CD4-positive, alpha-beta T cell (primary cell): Measurements from ENCODE around the gene N4BP2L1. TPM values are rescaled to one million over a fixed set of nuclear protein-coding genes. Genes with fewer than 3 reads are reported as not detected.

ENCODE experiments used
- ATAC-seq: fragments of 200-7000 bp; cut with Tn5 transposase; one replicate; pipeline ENCODE4 v1.10.0; 2022; ENCODE audit warnings: mild to moderate bottlenecking; ENCODE audit not compliant: poor library complexity
- CTCF ChIA-PET: fragments of 350-600 bp; sonication (Branson Sonifier 250); formaldehyde crosslinking; loops from one replicate; lab custom pipeline; 2021; ENCODE audit warnings: antibody characterized with exemption, inconsistent platforms; lab: Charles Lee
- POLR2A ChIA-PET: fragments of 350-600 bp; sonication (Branson Sonifier 250); formaldehyde crosslinking; loops from one replicate; lab custom pipeline; 2021; ENCODE audit warnings: antibody characterized with exemption, inconsistent platforms; lab: Charles Lee
- DNase-seq, 14 experiments: peaks; one replicate each; pipeline ENCODE4 v3.0.0-alpha.2; 2013 to 2020; ENCODE audit warnings: mixed read lengths in 2 of 14
- H3K27ac ChIP-seq, 2 donors: one replicate each; pipeline versions ENCODE4 v1.5.1 to v1.7.0; 2013; ENCODE audit warnings: low read length in 2 of 2, low read depth in 1 of 2, mild to moderate bottlenecking in 1 of 2
- H3K27me3 ChIP-seq, 2 experiments: 1 replicate in 1 of 2; 2 replicates in 1 of 2; pipeline versions ENCODE4 v1.6.1 to v1.7.0; 2013; ENCODE audit warnings: low read length in 2 of 2, control low read depth in 1 of 2, mild to moderate bottlenecking in 1 of 2, moderate library complexity in 1 of 2; ENCODE audit not compliant: insufficient read depth in 2 of 2, control insufficient read depth in 1 of 2
- H3K36me3 ChIP-seq: one replicate; pipeline ENCODE4 v1.6.1; 2013; ENCODE audit warnings: low read length, control low read depth; ENCODE audit not compliant: insufficient read depth
- H3K4me1 ChIP-seq: one replicate; pipeline ENCODE4 v1.6.1; 2013; ENCODE audit warnings: low read length, control low read depth; ENCODE audit not compliant: insufficient read depth
- H3K4me3 ChIP-seq: one replicate; pipeline ENCODE4 v1.5.1; 2013; ENCODE audit warnings: mild to moderate bottlenecking, low read length, moderate library complexity
- H3K9me3 ChIP-seq, 2 experiments: 1 replicate in 1 of 2; 2 replicates in 1 of 2; pipeline versions ENCODE4 v1.6.1 to v1.7.0; 2013; ENCODE audit warnings: low read length in 2 of 2, mild to moderate bottlenecking in 2 of 2, control low read depth in 1 of 2, moderate library complexity in 1 of 2; ENCODE audit not compliant: control insufficient read depth in 1 of 2, insufficient read depth in 1 of 2
- H3K27ac Mint-ChIP-seq: one replicate; pipeline ENCODE4 v1.8.0; 2020; ENCODE audit warnings: mixed read lengths
- H3K27me3 Mint-ChIP-seq: one replicate; pipeline ENCODE4 v1.8.0; 2021; ENCODE audit warnings: mixed read lengths
- H3K36me3 Mint-ChIP-seq: one replicate; pipeline ENCODE4 v1.8.0; 2021; ENCODE audit warnings: low read depth, mixed read lengths
- H3K4me1 Mint-ChIP-seq: one replicate; pipeline ENCODE4 v1.8.0; 2021; ENCODE audit warnings: low read depth, mixed read lengths
- H3K4me3 Mint-ChIP-seq: one replicate; pipeline ENCODE4 v1.8.0; 2020; ENCODE audit warnings: mild to moderate bottlenecking, mixed read lengths
- H3K9me3 Mint-ChIP-seq: one replicate; pipeline ENCODE4 v1.8.0; 2020; ENCODE audit warnings: mixed read lengths
- CTCF ChIP-seq: fragments of 200-600 bp; IDR thresholded peaks from one replicate; pipeline ENCODE4 v1.8.0; 2022; ENCODE audit warnings: antibody characterized with exemption, mild to moderate bottlenecking
- intact Hi-C, 2 experiments: fragments of 100-400 bp; cut with DNase I in 1 of 2; cut with micrococcal nuclease in 1 of 2; formaldehyde crosslinking; loops; one replicate each; pipeline versions ENCODE4 v1.15.1 to v1.9.0; 2023 to 2025; cut with DNase I, micrococcal nuclease
- total RNA-seq, 174 experiments: library from RNA in 2 of 174; stranded (reverse) in 2 of 174; gene quantifications; one replicate each; pipeline ENCODE4 v1.2.3 and lab custom pipeline; 2021 to 2026

Gene N4BP2L1
- total RNA-seq, 2 experiments from 2014 or later: 47.5 to 50.5 TPM

GRCh38 chr13:32430018-32430747 is 2.3 kb upstream of the N4BP2L1 start:
- ATAC-seq (no peak), DNase-seq (no peak)
- H3K27me3 ChIP-seq: no peaks in the 10 kb centered on the region
- ChIA-PET CTCF (no interaction called here), POLR2A (no interaction called here)
- Mint-ChIP-seq H3K27me3 (no peaks in the 10 kb centered on the region), H3K36me3 (peaks cover 29% of the 10 kb centered on the region), H3K4me1 (peaks cover 27% of the 10 kb centered on the region), H3K27ac (peak overlapping the region; percentile 96), H3K4me3 (peak overlapping the region; percentile 77), H3K9me3 (no peaks in the 10 kb centered on the region)
- H3K36me3 ChIP-seq: no peaks in the 10 kb centered on the region
- H3K4me1 ChIP-seq: peaks cover 28% of the 10 kb centered on the region
- intact Hi-C loops: loop anchor here in 1 of 2 experiments (5.0 to 10.0 kb wide), 2 partner anchors 405 to 1107 kb away; no protein-coding TSS in a partner anchor
- no peak overlapping the region for H3K27ac ChIP-seq
- no peak overlapping the region for H3K4me3 ChIP-seq
- no peaks in the 10 kb centered on the region for H3K9me3 ChIP-seq
- no peak for TF ChIP-seq CTCF

GRCh38 chr13:32429433-32429909 is 1.5 kb upstream of the N4BP2L1 start:
- CTCF ChIA-PET: interaction anchor here (0.9 to 2.3 kb wide), 4 partner anchors 48 to 1113 kb away, joined by 3 to 7 read pairs (median 4); partner anchors contain the start of gene PDS5B
- H3K27me3 ChIP-seq: no peaks in the 10 kb centered on the region
- H3K4me1 ChIP-seq: peaks cover 31% of the 10 kb centered on the region
- H3K36me3 ChIP-seq: no peaks in the 10 kb centered on the region
- H3K9me3 ChIP-seq: no peaks in the 10 kb centered on the region
- ATAC-seq (no peak), DNase-seq (no peak)
- Mint-ChIP-seq H3K9me3 (no peaks in the 10 kb centered on the region), H3K27ac (peak overlapping the region; percentile 96), H3K4me1 (peaks cover 30% of the 10 kb centered on the region), H3K4me3 (peak overlapping the region; percentile 96), H3K36me3 (peaks cover 31% of the 10 kb centered on the region), H3K27me3 (no peaks in the 10 kb centered on the region)
- TF ChIP-seq CTCF: no peak
- POLR2A ChIA-PET: interaction anchor here (0.5 to 3.4 kb wide), 2 partner anchors 66 to 109 kb away, joined by 3 to 41 read pairs; partner anchors contain the start of gene N4BP2L2
- H3K27ac ChIP-seq: peak overlapping the region in 1 of 2 donors; percentile 94
- intact Hi-C loops: loop anchor here (2.0 to 10.0 kb wide), 5 partner anchors 108 to 1267 kb away; partner anchors contain the start of genes HSPH1 (in 2 of the 2), N4BP2L2 (in 1 of the 2) and PDS5B (in 1 of the 2)
- H3K4me3 ChIP-seq: no peak overlapping the region

- Mint-ChIP-seq H3K9me3 (no peaks in the 10 kb centered on the region), H3K4me3 (peak overlapping the region; percentile 96), H3K27ac (peak overlapping the region; percentile 96), H3K36me3 (peaks cover 38% of the 10 kb centered on the region), H3K4me1 (peaks cover 37% of the 10 kb centered on the region), H3K27me3 (no peaks in the 10 kb centered on the region)
- Histone ChIP-seq H3K4me1 (peaks cover 37% of the 10 kb centered on the region), H3K27me3 (no peaks in the 10 kb centered on the region), H3K4me3 (peak overlapping the region; percentile 79), H3K36me3 (peaks cover 1% of the 10 kb centered on the region), H3K9me3 (no peaks in the 10 kb centered on the region), H3K27ac (peak overlapping the region; percentile 91 to 94)
- ATAC-seq (no peak), DNase-seq (peak in 4 of 14 experiments; percentile 5 to 61 (median 37))
- intact Hi-C loops: loop anchor here (2.0 to 10.0 kb wide), 5 partner anchors 108 to 1267 kb away; partner anchors contain the start of genes HSPH1 (in 2 of the 2), N4BP2L2 (in 1 of the 2) and PDS5B (in 1 of the 2)
- CTCF ChIA-PET: interaction anchor here (0.9 to 2.3 kb wide), 4 partner anchors 48 to 1114 kb away, joined by 3 to 7 read pairs (median 4); partner anchors contain the start of gene PDS5B
- POLR2A ChIA-PET: interaction anchor here (0.5 to 4.5 kb wide), 15 partner anchors 7 to 211 kb away, joined by 3 to 83 read pairs (median 5); partner anchors contain the start of genes BRCA2, N4BP2L2, PDS5B and ZAR1L
- TF ChIP-seq CTCF: no peak
Measured at GRCh38 chr13:32428581-32429432, 877 bp upstream of the N4BP2L1 start.
